ENCODE results near the gene LRFN2. TPM values are rescaled to one million over a fixed set of nuclear protein-coding genes. Genes with fewer than 3 reads are reported as not detected.
A peak's percentile ranks its signal among the peaks of the same experiment; 100 is the strongest.

Gene LRFN2
- total RNA-seq, 3 donors from 2014 or later (not counting 1 experiment from before 2014, with no cell fraction given), result 3.0 to 3.6 (median 3.5) TPM

GRCh38 chr6:40466986-40467539 lies 120.1 kb downstream of the LRFN2 start:
- Mint-ChIP-seq H3K36me3 (no peaks in the 10 kb centered on the region), H3K4me1 (peaks cover 0 to 5% of the 10 kb centered on the region in 2 donors), H3K27me3 (ENCODE audit: low read depth in 2 of 2) (no peaks in the 10 kb centered on the region), H3K27ac (no peak overlapping the region), H3K9me3 (no peaks in the 10 kb centered on the region), H3K4me3 (no peak overlapping the region)
- TF ChIP-seq CTCF (IDR thresholded peaks at IDR 0.05), result no peak
- no peaks in the 10 kb centered on the region for H3K36me3 ChIP-seq (ENCODE audit: control insufficient read depth, insufficient read depth, low read length)
- 100% methylated on average over 3 of the region's 3 CpGs for WGBS (ENCODE audit: insufficient coverage)
- H3K27ac ChIP-seq (ENCODE audit: low read length), result no peak overlapping the region
- ATAC-seq (no peak), DNase-seq (no peak)
- no peaks in the 10 kb centered on the region for H3K27me3 ChIP-seq (ENCODE audit: control insufficient read depth, insufficient read depth, low read length)
- H3K9me3 ChIP-seq (ENCODE audit: control insufficient read depth, insufficient read depth, low read length), result no peaks in the 10 kb centered on the region
- H3K4me3 ChIP-seq (ENCODE audit: low read length), result no peak overlapping the region
- intact Hi-C loops (cut with micrococcal nuclease), result no loop called here
- no peaks in the 10 kb centered on the region for H3K4me1 ChIP-seq (ENCODE audit: control insufficient read depth, insufficient read depth, low read length)

GRCh38 chr6:40461643-40462042 lies 125.5 kb downstream of the LRFN2 start:
- TF ChIP-seq CTCF (IDR thresholded peaks at IDR 0.05), result no peak
- H3K27ac ChIP-seq (ENCODE audit: low read length), result no peak overlapping the region
- H3K4me1 ChIP-seq (ENCODE audit: control insufficient read depth, insufficient read depth, low read length), result peaks cover 1% of the 10 kb centered on the region
- Mint-ChIP-seq H3K9me3 (no peaks in the 10 kb centered on the region), H3K27ac (no peak overlapping the region), H3K27me3 (ENCODE audit: low read depth in 2 of 2) (no peaks in the 10 kb centered on the region), H3K4me3 (no peak overlapping the region), H3K36me3 (no peaks in the 10 kb centered on the region), H3K4me1 (peaks cover 19 to 28% of the 10 kb centered on the region in 2 donors)
- H3K4me3 ChIP-seq (ENCODE audit: low read length), result no peak overlapping the region
- 76% methylated on average over 3 of the region's 3 CpGs for WGBS (ENCODE audit: insufficient coverage)
- no peaks in the 10 kb centered on the region for H3K36me3 ChIP-seq (ENCODE audit: control insufficient read depth, insufficient read depth, low read length)
- DNase-seq (no peak), ATAC-seq (peak in 1 of 3 donors; percentile 75)
- H3K9me3 ChIP-seq (ENCODE audit: control insufficient read depth, insufficient read depth, low read length), result no peaks in the 10 kb centered on the region
- intact Hi-C loops (cut with micrococcal nuclease), result no loop called here
- H3K27me3 ChIP-seq (ENCODE audit: control insufficient read depth, insufficient read depth, low read length), result no peaks in the 10 kb centered on the region

- 94% methylated on average over 1 of the region's 1 CpG for WGBS (ENCODE audit: insufficient coverage)
- Histone ChIP-seq H3K27me3 (ENCODE audit: control insufficient read depth, insufficient read depth, low read length) (no peaks in the 10 kb centered on the region), H3K36me3 (ENCODE audit: control insufficient read depth, insufficient read depth, low read length) (no peaks in the 10 kb centered on the region), H3K27ac (ENCODE audit: low read length) (no peak overlapping the region), H3K4me3 (ENCODE audit: low read length) (no peak overlapping the region), H3K9me3 (ENCODE audit: control insufficient read depth, insufficient read depth, low read length) (no peaks in the 10 kb centered on the region), H3K4me1 (ENCODE audit: control insufficient read depth, insufficient read depth, low read length) (peaks cover 8% of the 10 kb centered on the region)
- intact Hi-C loops (cut with micrococcal nuclease), result no loop called here
- Mint-ChIP-seq H3K4me1 (peaks cover 32 to 41% of the 10 kb centered on the region in 2 donors), H3K27ac (no peak overlapping the region), H3K36me3 (no peaks in the 10 kb centered on the region), H3K4me3 (no peak overlapping the region), H3K27me3 (ENCODE audit: low read depth in 2 of 2) (no peaks in the 10 kb centered on the region), H3K9me3 (no peaks in the 10 kb centered on the region)
- TF ChIP-seq CTCF (IDR thresholded peaks at IDR 0.05), result no peak
- ATAC-seq (no peak), DNase-seq (no peak)
These were observed 126.8 kb downstream of the LRFN2 start for GRCh38 chr6:40460380-40460779.

- no peak for DNase-seq
- ATAC-seq, result no peak
- no CpG with 5 or more reads among the region's 1 CpG for WGBS (ENCODE audit: insufficient coverage)
- peaks cover 8% of the 10 kb centered on the region for H3K4me1 ChIP-seq (ENCODE audit: control insufficient read depth, insufficient read depth, low read length)
- H3K4me3 ChIP-seq (ENCODE audit: low read length), result no peak overlapping the region
- no peak overlapping the region for H3K27ac ChIP-seq (ENCODE audit: low read length)
- no peaks in the 10 kb centered on the region for H3K27me3 ChIP-seq (ENCODE audit: control insufficient read depth, insufficient read depth, low read length)
- no peaks in the 10 kb centered on the region for H3K36me3 ChIP-seq (ENCODE audit: control insufficient read depth, insufficient read depth, low read length)
- H3K9me3 Mint-ChIP-seq, result no peaks in the 10 kb centered on the region
- H3K4me3 Mint-ChIP-seq, result no peak overlapping the region
- peak overlapping the region in 1 of 2 donors; percentile 97 for H3K27ac Mint-ChIP-seq
- H3K36me3 Mint-ChIP-seq, result no peaks in the 10 kb centered on the region
- H3K27me3 Mint-ChIP-seq (ENCODE audit: low read depth in 2 of 2), result no peaks in the 10 kb centered on the region
- TF ChIP-seq CTCF (IDR thresholded peaks at IDR 0.05), result no peak
- no peaks in the 10 kb centered on the region for H3K9me3 ChIP-seq (ENCODE audit: control insufficient read depth, insufficient read depth, low read length)
- intact Hi-C loops (cut with micrococcal nuclease), result loop anchor here (2.0 to 5.0 kb wide), 3 partner anchors 20 to 70 kb away; no protein-coding TSS in a partner anchor
- H3K4me1 Mint-ChIP-seq, result peaks cover 36 to 45% of the 10 kb centered on the region in 2 donors
These were observed 129.9 kb downstream of the LRFN2 start for GRCh38 chr6:40457261-40457660.

Measured in natural killer cell (primary cell).